Measurements from ENCODE around the gene PLA2G1B. TPM values are rescaled to one million over a fixed set of nuclear protein-coding genes. Genes with fewer than 3 reads are reported as not detected.

PLA2G1B gene
- total RNA-seq, 1 experiment from 2014 or later, result not detected

DNA sequence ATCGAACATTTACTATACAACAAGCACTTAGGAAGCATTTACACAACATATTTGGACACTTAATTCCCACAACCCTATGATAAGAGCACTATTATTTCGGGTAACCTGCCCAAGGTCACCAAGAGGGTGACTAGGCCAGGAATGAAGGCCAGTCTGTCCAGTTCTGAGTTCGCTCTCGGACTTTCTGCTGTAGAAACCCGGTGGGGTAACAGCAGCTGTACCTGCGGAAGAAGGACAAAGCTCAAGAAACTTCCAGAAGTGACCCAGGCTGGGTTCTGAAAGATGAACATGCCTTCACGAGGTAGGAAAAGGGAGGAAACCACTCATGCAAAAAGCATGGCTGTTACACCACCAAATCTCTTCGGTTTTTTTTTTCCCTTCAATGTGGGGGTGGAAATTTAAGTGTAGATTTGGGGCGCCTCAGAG lies 10.8 kb downstream of the PLA2G1B start:
- Histone ChIP-seq H3K27me3 (replicated peaks; ENCODE audit: insufficient read depth, low read depth, low read length, poor library complexity) (no peaks in the 10 kb centered on the region), H3K9me3 (ENCODE audit: low read depth, low read length, poor library complexity, severe bottlenecking) (no peaks in the 10 kb centered on the region), H3K27ac (ENCODE audit: low read depth, low read length, poor library complexity, severe bottlenecking) (peak overlapping the region; percentile 61), H3K4me3 (ENCODE audit: low read depth, low read length, poor library complexity, severe bottlenecking) (peak overlapping the region; percentile 50), H3K36me3 (ENCODE audit: insufficient read depth, low read length, poor library complexity, severe bottlenecking) (no peaks in the 10 kb centered on the region), H3K4me1 (ENCODE audit: insufficient read depth, low read length, poor library complexity, severe bottlenecking) (peaks cover 4% of the 10 kb centered on the region)
- BruUV-seq (replicated peaks), result TSS peak; percentile 95
- CTCF ChIA-PET, result interaction anchor here (0.6 to 1.9 kb wide), 3 partner anchors 15 to 812 kb away, joined by 3 to 19 read pairs (median 8); partner anchors contain the start of gene SIRT4
- TF ChIP-seq EZH2 (IDR thresholded peaks at IDR 0.05; ENCODE audit: borderline replicate concordance, low read depth, low read length, poor library complexity, severe bottlenecking), result no peak
- TF ChIP-seq CTCF (conservative IDR thresholded peaks at IDR 0.05; ENCODE audit: low read depth, low read length), result no peak
- intact Hi-C loops (cut with micrococcal nuclease; ENCODE audit: unreplicated experiment), result loop anchor here (1.0 kb wide), 1 partner anchor 26 kb away; the partner anchor contains the start of gene RNU4-2
- POLR2A ChIA-PET (ENCODE audit: low non-redundant PET), result interaction anchor here (0.6 to 1.2 kb wide), 2 partner anchors 25 to 31 kb away, joined by 4 to 5 read pairs; partner anchors contain the start of gene RNU4-2
- DNase-seq (ENCODE audit: low spot score), result no peak

DNA sequence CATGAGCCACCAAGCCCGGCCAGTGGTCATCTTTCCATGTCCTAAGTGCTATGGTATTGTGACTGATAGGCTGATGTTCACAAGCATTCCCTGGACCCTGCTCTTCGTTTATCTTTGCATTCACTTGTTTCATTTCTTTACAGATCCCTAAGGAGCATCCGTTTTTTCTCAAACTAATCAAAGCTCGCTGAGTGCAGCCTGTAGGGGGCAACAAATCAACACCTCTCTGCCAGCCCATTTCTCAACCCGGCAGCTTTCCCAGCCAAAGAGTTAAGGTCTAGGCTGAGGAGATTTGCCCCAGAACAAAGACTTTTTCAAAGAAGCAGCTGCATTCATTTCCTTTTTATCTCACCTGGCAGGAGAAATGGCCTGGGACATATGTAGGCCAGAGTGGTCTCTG lies 13.4 kb downstream of the PLA2G1B start:
- CTCF ChIA-PET, result interaction anchor here (0.6 to 1.4 kb wide), 3 partner anchors 10 to 85 kb away, joined by 3 to 9 read pairs (median 4); partner anchors contain the start of gene SIRT4
- peak; percentile 64 for DNase-seq (ENCODE audit: low spot score)
- H3K9me3 ChIP-seq (ENCODE audit: low read depth, low read length, poor library complexity, severe bottlenecking), result no peaks in the 10 kb centered on the region
- H3K27ac ChIP-seq (ENCODE audit: low read depth, low read length, poor library complexity, severe bottlenecking), result no peak overlapping the region
- no TSS peak for BruUV-seq (replicated peaks)
- H3K4me1 ChIP-seq (ENCODE audit: insufficient read depth, low read length, poor library complexity, severe bottlenecking), result peaks cover 4% of the 10 kb centered on the region
- H3K27me3 ChIP-seq (replicated peaks; ENCODE audit: insufficient read depth, low read depth, low read length, poor library complexity), result no peaks in the 10 kb centered on the region
- no peaks in the 10 kb centered on the region for H3K36me3 ChIP-seq (ENCODE audit: insufficient read depth, low read length, poor library complexity, severe bottlenecking)
- peak; percentile 59 for TF ChIP-seq CTCF (conservative IDR thresholded peaks at IDR 0.05; ENCODE audit: low read depth, low read length)
- TF ChIP-seq EZH2 (IDR thresholded peaks at IDR 0.05; ENCODE audit: borderline replicate concordance, low read depth, low read length, poor library complexity, severe bottlenecking), result no peak
- intact Hi-C loops (cut with micrococcal nuclease; ENCODE audit: unreplicated experiment), result no loop called here
- POLR2A ChIA-PET (ENCODE audit: low non-redundant PET), result no interaction called here
- H3K4me3 ChIP-seq (ENCODE audit: low read depth, low read length, poor library complexity, severe bottlenecking), result no peak overlapping the region

DNA sequence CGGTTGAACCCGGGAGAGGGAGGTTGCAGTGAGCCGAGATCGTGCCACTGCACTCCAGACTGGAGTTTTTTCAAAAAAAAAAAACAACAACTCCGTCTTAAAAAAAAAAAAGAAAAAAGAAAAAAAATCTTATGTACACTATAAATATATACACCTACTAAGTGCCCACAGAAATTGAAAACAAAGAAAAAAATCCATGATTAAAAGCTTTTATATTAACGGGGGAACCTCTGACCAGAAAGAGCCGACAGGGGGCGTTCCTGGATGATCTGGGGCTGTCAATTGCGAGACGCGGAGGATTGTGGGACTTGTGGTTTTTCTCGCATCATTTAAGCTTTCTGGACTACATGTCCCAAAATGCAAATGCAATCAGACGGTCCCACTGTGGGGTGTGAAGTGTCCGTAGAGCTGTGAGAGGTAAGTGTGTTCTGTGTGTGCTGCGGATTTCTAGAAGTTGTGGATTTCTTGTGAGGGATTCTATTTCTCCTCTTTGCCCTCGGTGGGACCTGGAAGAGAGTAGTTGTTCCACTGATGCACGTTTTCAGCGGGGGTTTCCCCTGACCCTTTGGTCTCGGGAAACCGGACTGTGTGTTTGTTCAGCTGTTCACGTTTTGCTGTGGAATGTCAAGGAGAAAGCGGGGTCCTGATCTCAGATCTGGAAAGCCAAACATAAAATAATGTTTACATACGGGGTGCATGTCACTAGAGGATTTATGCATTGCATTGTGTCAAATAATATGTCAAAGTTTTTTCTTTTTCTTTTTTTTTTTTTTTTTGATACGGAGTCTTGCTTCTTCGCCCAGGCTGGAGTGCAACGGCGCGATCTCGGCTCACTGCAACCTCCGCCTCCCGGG lies 25.4 kb downstream of the PLA2G1B start, which contains the start of gene SIRT4:
TSS of gene SIRT4 (plus strand) at position 360 of the 854 bp plus-strand sequence. CDS start 1,241 bp downstream, outside the sequence.
- H3K4me1 ChIP-seq (ENCODE audit: insufficient read depth, low read length, poor library complexity, severe bottlenecking), result peaks cover 3% of the 10 kb centered on the region
- DNase-seq (ENCODE audit: low spot score), result peak; percentile 96
- intact Hi-C loops (cut with micrococcal nuclease; ENCODE audit: unreplicated experiment), result no loop called here
- no peak for TF ChIP-seq EZH2 (IDR thresholded peaks at IDR 0.05; ENCODE audit: borderline replicate concordance, low read depth, low read length, poor library complexity, severe bottlenecking)
- TF ChIP-seq CTCF (conservative IDR thresholded peaks at IDR 0.05; ENCODE audit: low read depth, low read length), result peak; percentile 95
- BruUV-seq (replicated peaks), result TSS peak; percentile 93
- peak within 1 kb of the TSS; percentile 71 for H3K4me3 ChIP-seq (ENCODE audit: low read depth, low read length, poor library complexity, severe bottlenecking)
- ChIA-PET POLR2A (ENCODE audit: low non-redundant PET) (interaction anchor here (0.7 to 1.1 kb wide), 5 partner anchors 9 to 1927 kb away, joined by 4 to 10 read pairs (median 10); partner anchors contain the start of genes RNU4-1 and RPLP0), CTCF (interaction anchor here (0.5 to 1.6 kb wide), 16 partner anchors 9 to 1662 kb away, joined by 3 to 19 read pairs (median 7); partner anchors contain the start of genes RNU4-1 and RNU4-2)
- no peaks in the 10 kb centered on the region for H3K9me3 ChIP-seq (ENCODE audit: low read depth, low read length, poor library complexity, severe bottlenecking)
- H3K27ac ChIP-seq (ENCODE audit: low read depth, low read length, poor library complexity, severe bottlenecking), result peak within 1 kb of the TSS; percentile 83
- H3K27me3 ChIP-seq (replicated peaks; ENCODE audit: insufficient read depth, low read depth, low read length, poor library complexity), result no peaks in the 10 kb centered on the region
- no peaks in the 10 kb centered on the region for H3K36me3 ChIP-seq (ENCODE audit: insufficient read depth, low read length, poor library complexity, severe bottlenecking)

All from A673 (cell line).